Fibroblast of skin of scalp (primary cell): ENCODE data around the gene C1QTNF12. TPM values are rescaled to one million over a fixed set of nuclear protein-coding genes. Genes with fewer than 3 reads are reported as not detected.
A peak's percentile ranks its signal among the peaks of the same experiment; 100 is the strongest.

Experiments
- DNase-seq: peaks from one replicate; pipeline ENCODE4 v3.0.0-alpha.2; 2013
- polyA plus RNA-seq, 2 experiments: library from polyadenylated mRNA; unstranded; fragments of 120-200 nt; gene quantifications; one replicate each; pipeline ENCODE4 v1.2.1, GENCODE V29; 2013; ENCODE audit not compliant: insufficient read length in 2 of 2

The C1QTNF12 gene, protein sequence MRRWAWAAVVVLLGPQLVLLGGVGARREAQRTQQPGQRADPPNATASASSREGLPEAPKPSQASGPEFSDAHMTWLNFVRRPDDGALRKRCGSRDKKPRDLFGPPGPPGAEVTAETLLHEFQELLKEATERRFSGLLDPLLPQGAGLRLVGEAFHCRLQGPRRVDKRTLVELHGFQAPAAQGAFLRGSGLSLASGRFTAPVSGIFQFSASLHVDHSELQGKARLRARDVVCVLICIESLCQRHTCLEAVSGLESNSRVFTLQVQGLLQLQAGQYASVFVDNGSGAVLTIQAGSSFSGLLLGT
- 2.5 TPM for polyA plus RNA-seq (2013, experiment 1 of 2; ENCODE audit: insufficient read length)
- 3.4 TPM for polyA plus RNA-seq (2013, experiment 2 of 2; ENCODE audit: insufficient read length)

DNA sequence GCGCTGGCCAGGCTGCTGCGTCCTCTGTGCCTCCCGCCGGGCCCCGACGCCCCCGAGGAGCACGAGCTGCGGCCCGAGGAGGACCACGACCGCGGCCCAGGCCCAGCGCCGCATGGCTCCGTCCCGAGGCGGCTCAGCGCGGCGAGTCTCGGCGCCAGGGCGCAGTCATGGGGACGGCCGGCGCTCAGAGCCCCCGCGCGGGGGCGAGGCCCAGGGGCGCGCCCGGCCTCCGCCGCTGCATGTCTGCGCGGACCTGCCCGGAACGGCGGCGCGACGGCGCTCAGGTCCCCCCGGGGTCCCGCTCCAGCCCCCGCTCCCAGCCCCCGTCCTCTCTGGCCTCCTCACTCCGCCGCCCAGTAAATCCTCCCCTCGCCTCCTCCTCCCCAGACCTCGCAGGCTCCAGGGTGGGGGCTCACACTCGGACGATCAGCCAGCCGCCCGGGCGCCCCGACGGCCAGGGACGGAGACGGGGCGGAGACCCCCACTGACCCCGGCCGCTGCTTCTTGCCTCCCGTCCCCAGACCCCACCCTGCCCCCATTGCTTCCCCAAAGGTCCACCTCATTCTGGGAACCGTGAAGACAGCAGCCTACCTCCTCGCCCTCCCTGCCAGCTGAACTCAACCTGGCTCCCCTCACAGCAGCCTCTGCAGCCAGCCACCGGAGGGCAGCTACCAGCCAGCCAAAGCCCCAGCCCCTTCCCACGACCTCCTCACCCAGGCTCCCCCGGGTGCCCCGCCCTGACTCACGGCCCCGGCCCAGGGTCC lies at the start of gene C1QTNF12:
Gene C1QTNF12, minus strand, starts transcription at position 146 of the 764 bp plus-strand sequence. Its CDS starts 32 bp downstream, at position 114.
- DNase-seq, result no peak

DNA sequence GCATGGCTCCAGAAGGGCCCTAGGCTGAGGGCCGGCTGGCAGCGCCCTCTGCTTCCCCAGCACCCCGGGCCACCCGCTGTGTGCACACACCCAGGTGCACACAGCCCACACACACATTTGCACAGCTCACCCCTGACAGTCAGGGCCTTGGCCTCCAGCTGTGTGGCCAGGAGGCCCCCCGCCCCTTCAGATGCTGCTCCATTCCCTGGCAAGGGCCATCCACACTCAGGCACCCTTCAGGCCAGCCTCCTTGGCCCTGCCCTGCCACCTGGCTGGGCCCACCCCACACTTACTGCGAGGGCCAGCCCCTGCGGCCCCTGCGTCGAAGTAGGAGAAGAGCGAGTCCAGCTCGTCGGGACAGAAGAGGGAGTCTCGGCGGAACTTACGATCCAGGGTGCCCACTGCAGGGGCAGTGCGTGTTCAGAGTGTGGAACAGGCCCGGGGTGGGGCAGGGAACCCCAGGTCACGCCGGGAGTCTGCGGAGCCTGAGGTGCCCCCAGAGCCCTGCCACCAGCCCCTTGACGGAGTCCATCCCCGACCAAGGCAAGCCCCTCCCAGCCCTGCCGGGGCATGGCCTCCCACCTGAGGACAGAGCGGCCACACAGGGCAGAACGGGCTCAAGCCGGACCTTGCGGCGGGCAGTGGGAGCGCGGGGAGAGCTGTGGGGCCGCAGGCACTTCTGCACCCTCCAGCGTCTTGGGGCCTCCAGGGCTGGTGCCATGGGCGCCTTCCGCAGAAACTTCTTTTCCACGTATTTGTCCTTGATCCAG lies 48.8 kb upstream of the C1QTNF12 start:
- no peak for DNase-seq

DNA sequence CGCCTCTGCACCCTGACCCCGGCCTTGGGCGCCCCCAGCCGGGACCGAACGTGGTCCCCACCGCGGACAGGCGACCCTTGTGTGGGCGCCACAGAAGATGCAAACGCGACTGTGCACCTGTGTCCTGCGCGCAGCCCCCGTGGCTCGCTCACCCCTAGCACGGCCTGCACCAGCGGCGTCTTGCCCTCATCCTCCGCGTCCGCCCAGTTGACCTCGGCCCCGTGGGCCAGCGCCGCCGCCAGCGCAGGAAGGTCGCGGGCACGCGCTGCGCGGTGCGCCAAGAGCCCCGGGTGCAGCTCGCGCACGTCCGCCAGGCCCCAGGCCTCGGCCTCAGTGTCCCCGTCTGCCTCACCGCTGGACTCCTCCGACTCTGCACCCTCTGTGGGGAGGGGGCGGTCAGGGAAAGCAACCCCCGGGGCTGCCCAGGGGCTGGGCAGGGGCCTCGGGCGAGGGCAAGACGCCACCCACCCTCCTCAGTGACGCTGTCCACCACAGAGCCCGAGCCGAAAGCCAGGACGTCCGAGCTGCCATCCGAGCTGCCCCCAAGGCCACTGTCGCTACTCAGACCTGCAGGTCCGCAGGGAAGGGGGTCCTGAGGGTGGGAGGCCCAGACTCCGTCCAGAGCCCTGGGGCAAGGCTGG lies 47.8 kb upstream of the C1QTNF12 start:
- no peak for DNase-seq

DNA sequence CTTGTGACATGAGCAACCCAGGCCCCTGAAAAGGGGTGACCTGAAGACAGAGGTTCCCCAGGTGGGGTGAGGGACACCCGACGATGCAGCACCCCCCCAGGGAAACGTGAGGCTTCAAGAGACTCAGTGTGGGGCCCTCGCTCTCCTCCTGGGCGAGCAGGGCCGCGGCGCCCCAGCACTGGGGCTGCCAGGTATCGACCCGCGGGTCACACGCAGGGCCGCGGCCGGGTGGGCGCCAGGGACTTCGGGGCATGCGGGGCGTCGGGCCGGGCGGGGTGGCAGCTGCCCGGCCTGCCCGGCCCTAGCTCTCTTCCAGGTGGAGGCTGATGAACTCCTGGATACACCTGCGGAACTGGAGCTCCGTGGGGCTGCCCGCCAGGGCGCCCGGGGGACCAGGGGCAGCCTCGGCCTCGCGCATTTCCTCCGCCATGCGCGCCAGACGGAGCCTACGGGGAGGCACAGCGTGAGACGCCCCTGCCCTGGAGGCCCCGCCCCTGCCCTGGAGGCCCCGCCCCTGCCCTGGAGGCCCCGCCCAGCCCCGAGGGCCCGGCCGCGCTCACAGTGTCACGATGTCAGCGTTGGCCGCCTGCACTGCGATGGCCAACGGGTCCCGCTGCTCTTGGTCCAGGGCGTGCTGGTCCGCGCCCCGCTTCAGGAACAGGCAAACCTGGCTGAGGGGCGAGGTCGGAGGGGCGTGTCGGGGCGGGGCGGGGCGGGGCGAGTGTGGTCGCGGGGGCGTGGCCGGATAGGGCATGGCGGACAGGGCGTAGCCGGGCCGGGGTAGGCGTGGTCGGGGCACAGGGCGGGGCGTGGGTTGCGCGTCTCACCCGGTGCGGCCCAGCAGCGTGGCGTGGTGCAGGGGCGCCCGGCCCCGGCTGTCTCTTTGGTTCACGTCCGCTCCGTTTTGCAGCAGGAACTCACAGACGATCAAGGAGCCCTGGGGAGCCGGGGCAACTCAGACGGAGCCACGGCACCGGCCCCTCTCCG lies 47.0 kb upstream of the C1QTNF12 start:
- DNase-seq, result no peak

DNA sequence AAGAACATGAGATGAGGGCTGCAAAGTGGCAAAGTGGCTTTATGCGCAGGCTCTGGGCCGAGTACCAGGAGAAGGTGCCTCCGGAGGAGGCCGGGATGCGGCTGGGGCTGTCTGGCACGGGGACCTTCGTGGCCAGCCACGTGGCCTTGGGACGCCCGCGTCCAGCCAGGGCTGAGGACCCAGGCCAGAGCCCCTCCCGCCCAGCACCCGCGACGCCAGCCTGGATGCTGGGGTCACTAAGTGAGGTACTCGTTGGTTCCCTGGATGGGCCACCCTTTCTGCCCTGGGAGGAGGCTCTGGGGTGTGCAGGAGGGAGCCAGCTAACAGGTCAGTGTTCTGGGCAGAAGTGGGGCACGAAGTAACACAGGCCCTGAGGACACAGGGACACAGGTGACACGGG lies 46.3 kb upstream of the C1QTNF12 start:
- DNase-seq, result no peak

DNA sequence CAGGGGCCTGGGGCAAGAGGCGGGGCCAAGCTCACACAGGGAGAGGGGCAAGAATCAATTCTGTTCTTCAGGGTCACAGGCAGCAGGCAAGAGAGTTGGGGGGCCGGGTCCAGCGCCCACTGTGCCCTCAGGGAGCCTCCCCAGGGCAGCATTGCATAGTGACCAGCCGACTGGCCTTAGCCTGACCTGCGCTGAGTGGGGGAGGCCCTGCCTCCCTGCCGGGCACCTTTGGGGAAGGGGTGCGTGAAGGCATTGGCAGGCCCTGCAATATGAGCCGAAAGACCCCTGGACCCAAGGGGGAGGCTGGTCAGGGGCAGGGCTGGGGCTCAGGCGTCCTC lies 45.9 kb upstream of the C1QTNF12 start:
- no peak for DNase-seq

DNA sequence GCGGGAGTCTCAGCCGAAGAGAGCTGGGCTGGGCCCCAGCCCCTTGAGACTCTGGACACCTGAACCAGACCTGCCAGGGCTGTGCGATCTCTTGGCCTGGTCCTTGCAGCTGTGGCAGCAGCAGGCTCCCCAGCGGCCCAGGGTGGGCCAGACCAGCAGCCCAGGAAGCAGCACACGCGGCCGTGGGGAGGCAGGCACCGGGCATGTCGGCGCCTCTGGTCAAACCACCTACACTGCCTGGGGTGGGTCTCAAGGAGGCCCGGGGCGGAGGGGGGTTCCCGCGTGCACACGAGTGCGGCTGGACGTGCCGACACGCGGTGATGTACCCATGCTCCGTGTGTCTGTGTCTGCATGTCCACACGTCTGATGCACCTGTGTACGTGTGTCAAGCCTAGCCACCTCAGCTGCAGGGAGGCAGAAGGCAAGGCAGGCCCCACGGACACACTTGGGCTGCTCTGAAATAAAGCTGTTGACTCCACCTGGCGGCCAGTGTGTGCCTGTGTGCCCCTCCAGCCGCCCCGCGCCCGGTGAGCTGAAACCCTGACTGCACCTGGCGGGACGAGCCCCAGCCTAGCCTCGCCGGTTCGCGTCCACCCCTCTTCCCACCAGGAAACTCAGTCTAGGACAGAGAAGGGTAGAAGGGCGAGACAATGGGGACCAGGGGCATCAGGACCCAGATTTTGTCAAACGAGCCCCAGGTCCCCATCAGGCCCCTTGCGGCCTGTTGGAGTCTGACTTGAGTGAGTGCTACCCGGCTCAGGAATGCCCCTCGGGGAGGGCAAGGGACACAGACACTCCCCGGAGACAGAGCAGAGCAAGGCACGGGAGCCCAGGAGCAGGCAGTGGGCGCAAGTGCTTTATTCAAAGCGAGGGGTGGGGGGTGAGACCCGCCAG lies 45.3 kb upstream of the C1QTNF12 start:
- DNase-seq, result peak; percentile 65

DNA sequence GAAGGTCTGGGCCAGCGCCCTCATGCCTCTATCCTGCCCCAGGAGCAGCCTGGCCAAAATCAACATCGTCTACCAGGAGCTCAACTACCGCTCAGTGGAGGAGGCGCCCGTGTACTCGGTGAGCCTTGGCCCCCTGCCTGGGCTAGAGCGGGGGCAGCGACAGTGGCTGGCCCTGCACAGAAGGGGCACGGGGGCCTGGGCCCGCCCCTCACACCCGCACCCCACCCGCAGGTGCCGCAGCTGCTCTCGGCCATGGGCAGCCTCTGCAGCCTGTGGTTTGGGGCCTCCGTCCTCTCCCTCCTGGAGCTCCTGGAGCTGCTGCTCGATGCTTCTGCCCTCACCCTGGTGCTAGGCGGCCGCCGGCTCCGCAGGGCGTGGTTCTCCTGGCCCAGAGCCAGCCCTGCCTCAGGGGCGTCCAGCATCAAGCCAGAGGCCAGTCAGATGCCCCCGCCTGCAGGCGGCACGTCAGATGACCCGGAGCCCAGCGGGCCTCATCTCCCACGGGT lies 44.6 kb upstream of the C1QTNF12 start:
- DNase-seq, result no peak

DNA sequence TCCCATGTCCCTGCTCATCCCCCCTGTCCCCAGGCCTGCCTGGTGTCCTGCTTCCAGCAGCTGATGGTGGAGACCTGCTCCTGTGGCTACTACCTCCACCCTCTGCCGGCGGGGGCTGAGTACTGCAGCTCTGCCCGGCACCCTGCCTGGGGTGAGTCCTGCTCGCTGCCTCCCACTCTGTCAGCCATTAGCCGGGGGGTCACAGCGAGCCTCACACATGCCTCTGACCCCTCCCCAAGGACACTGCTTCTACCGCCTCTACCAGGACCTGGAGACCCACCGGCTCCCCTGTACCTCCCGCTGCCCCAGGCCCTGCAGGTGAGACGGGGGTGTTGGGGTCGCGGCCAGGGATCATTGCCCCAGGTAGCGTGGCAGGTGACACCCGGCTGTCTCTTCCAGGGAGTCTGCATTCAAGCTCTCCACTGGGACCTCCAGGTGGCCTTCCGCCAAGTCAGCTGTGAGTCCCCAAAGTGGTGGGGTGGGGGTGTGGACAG lies 43.8 kb upstream of the C1QTNF12 start:
- peak; percentile 64 for DNase-seq

DNA sequence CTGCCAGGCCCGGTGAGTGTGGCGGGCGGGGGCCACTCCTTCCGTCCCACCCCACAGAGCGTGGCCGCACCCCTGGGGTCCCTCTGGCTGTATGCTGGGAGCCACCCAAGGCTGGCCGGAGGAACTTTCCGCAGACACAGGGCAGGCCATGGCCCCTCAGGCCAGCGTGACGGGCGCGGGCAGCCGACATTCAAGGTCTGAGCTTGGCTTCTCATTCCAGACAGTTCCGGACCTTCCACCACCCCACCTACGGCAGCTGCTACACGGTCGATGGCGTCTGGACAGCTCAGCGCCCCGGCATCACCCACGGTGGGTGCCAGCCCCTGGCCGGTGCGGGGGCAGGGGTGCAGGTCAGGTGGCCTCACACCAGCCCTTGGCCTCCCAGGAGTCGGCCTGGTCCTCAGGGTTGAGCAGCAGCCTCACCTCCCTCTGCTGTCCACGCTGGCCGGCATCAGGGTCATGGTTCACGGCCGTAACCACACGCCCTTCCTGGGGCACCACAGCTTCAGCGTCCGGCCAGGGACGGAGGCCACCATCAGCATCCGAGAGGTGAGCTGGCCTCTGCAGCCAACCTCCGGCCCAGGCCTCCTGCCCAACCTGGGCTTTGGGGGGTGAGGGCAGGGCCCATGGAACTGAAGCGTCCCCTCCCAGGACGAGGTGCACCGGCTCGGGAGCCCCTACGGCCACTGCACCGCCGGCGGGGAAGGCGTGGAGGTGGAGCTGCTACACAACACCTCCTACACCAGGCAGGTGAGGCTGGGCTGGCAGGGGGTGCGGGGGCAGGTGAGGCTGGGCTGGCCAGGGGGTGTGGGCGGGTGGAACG lies 41.0 kb upstream of the C1QTNF12 start:
- DNase-seq, result no peak

DNA sequence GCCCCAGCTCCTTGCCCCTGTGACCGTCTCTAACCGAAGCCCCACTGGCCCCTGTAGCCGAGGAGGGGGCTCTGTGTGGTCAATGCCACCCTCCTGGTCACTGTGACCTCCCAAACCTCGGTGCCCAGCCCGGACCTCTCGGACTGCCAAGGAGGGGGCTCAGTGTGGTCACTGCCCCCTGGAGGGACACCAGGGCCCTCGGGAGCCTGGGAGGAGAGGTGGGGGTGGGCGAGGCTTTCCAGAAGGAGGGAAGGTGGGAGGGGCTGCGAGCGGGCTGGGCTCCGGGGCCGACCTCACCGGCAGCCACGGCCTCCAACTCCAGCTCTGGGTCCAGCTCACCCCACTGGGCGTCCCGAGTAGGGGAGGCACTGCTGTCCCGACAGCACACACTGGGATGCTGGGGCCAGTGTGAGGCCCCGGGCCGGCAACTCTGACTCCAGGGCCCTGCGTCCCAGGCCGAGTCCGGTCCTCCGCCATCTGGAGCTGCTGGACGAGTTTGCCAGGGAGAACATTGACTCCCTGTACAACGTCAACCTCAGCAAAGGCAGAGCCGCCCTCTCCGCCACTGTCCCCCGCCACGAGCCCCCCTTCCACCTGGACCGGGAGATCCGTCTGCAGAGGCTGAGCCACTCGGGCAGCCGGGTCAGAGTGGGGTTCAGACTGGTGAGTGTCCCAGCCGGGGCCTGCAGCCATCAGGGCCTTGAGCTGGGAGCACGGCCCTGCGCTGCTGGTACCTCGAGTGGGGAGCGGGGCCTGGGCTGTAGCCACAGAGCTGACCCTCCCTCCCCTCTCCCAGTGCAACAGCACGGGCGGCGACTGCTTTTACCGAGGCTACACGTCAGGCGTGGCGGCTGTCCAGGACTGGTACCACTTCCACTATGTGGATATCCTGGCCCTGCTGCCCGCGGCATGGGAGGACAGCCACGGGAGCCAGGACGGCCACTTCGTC lies 40.1 kb upstream of the C1QTNF12 start:
- DNase-seq, result no peak

DNA sequence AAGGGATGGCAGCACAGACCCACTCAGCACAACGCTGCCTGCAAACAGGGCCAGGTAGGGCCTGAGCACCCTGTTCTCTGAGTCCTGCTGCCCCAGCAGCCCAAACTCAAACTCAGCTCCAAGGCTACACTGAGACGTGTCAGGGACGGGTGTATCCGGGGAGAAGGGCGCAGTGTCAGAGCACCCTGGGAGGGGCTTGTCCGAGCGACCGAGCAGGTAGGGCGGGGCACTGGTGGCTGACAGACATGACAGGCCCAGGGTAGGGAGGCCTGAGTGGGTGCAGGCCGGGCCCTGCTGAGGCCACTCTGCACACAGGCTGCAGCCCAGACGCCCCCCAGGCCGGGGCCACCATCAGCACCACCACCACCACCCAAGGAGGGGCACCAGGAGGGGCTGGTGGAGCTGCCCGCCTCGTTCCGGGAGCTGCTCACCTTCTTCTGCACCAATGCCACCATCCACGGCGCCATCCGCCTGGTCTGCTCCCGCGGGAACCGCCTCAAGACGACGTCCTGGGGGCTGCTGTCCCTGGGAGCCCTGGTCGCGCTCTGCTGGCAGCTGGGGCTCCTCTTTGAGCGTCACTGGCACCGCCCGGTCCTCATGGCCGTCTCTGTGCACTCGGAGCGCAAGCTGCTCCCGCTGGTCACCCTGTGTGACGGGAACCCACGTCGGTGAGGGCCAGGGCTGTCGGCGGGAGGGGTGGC lies 39.2 kb upstream of the C1QTNF12 start:
- DNase-seq, result no peak

DNA sequence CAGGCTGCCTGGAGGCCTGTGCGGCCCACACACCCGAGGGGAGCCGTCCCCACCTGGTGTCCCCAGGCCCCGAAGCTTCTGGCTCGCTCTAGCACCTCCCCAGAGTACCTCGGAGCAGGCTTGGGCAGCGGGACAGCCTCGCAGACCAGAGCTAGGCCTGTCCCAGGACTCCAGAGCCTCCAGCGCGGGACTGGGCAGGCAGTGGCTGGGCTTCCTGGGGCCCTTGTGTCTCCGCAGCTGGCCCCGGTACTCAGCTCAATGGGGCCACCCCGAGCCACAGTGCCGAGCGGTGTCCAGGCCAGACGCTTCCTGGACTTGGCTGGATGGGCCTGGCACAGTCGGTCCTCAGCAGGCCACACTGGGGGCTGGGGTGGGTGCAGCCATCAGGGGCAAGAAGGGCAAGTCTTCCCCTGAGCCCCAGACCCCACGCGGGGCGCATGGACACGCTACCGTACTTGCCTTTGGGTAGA lies 38.6 kb upstream of the C1QTNF12 start:
- no peak for DNase-seq

DNA sequence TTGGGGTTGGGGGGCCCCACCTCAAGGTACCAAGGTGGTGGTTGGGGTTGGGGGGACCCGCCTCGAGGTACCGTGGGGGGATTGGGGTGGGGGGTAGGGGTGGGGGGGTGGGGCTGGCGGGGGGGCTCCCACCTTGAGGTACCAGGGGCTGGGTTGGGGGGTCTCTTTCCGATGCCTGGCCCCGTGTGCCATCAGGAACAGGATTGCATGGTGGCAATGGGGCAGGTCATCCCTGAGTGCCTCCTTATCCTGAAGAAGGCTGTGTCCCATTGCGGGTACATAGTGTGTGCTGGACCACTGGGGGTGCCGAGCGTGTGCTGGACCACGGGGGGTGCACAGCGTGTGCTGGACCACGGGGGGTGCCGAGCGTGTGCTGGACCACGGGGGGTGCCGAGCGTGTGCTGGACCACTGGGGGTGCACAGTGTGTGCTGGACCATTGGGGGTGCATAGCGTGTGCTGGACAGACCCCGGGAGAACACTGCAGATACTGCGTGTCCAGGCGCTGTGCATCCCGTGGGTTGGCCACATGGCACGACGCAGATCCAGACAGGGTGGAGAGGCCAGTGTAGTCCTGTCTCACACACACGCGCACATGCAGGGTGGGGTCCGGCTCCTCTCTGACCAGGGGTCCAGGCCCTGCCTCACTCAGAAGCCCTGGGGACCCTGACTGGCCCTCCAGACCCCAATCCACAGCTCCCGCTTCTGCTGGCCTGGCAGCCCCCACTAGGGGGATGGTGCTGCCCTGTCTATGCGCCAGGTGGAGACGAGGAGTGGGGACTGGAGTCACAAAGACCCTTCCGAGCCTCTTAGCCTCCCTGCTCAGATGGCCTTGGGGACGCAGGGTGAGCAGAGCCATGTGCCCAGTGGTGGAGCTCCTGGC lies 37.9 kb upstream of the C1QTNF12 start:
- no peak for DNase-seq

DNA sequence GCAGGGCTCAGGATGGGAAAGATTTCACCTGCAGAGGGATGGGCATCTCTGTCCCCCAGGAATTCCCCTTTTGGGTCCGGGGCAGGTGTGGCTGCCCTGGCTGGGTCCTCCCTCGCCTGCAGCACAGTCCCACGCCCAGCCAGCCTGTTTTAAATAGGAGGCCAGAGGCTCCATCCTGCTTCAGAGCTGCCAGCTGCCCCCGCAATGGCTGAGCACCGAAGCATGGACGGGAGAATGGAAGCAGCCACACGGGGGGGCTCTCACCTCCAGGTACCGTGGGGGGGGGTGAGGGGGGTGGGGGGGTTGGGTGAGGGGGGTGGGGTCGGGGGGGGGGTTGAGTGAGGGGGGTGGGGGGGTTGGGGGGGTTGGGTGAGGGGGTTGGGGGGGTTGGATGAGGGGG lies 37.3 kb upstream of the C1QTNF12 start:
- DNase-seq, result no peak

DNA sequence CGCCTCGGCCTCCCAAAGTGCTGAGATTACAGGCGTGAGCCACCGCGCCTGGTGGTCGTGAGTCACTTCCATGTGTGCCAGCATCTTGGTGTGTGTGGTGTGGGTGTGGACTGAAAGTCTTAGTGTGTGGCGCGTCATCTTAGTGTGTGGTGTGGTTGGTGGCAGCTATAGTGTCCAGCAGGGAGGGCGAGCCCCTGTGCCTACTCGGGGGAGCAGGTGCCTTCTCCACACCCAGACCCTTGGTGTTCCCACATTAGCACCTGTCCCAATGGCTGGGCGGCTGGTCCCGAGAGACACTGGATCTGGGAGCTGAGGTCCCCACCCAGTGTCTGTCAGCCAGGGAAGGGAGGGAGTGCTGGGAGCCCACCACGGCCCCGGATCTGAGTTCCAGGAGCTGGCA lies 36.5 kb upstream of the C1QTNF12 start:
- DNase-seq, result no peak
